Left ventricle myocardium inferior (tissue), 1 donor: ENCODE data around the gene LRRC61. TPM values are rescaled to one million over a fixed set of nuclear protein-coding genes. Genes with fewer than 3 reads are reported as not detected.

Experiments
- DNase-seq: peaks from one replicate; pipeline ENCODE4 v3.0.0-alpha.2; 2020
- H3K27ac ChIP-seq: fragments of 200-600 bp; replicated peaks from 2 replicates; pipeline ENCODE4 v1.8.0; 2021
- H3K27me3 ChIP-seq: fragments of 200-600 bp; 2 replicates; pipeline ENCODE4 v1.8.0; 2021; ENCODE audit warnings: low read depth
- H3K36me3 ChIP-seq: fragments of 200-600 bp; 2 replicates; pipeline ENCODE4 v1.8.0; 2021
- H3K4me1 ChIP-seq: fragments of 200-600 bp; 2 replicates; pipeline ENCODE4 v1.8.0; 2021
- H3K4me3 ChIP-seq: fragments of 200-600 bp; 2 replicates; pipeline ENCODE4 v1.8.0; 2021; ENCODE audit warnings: mild to moderate bottlenecking, moderate library complexity
- H3K9me3 ChIP-seq: fragments of 200-600 bp; replicated peaks from 2 replicates; pipeline ENCODE4 v1.8.0; 2021
- intact Hi-C: fragments of 100-400 bp; cut with micrococcal nuclease; formaldehyde crosslinking; loops from one replicate; pipeline ENCODE4 v1.11.0; 2022
- total RNA-seq: library from RNA; stranded (reverse); fragmentation: NEBNext Ultra II Directional; extraction: Animal tissue kit (Norgen Biotek cat#: 25700); gene quantifications from one replicate; pipeline ENCODE4 v1.2.1, GENCODE V29; 2021
- TF ChIP-seq, protein P1 (sequence below): fragments of 200-600 bp; IDR thresholded peaks from 2 replicates; pipeline ENCODE4 v1.8.0; 2021; ENCODE audit warnings: antibody characterized with exemption, mild to moderate bottlenecking, borderline replicate concordance
- donor health status: DM: no; HTN: yes; CAD: no; lungs with severe emphysema.

LRRC61 gene
- total RNA-seq, 1 donor from 2014 or later, result 4.3 TPM

DNA sequence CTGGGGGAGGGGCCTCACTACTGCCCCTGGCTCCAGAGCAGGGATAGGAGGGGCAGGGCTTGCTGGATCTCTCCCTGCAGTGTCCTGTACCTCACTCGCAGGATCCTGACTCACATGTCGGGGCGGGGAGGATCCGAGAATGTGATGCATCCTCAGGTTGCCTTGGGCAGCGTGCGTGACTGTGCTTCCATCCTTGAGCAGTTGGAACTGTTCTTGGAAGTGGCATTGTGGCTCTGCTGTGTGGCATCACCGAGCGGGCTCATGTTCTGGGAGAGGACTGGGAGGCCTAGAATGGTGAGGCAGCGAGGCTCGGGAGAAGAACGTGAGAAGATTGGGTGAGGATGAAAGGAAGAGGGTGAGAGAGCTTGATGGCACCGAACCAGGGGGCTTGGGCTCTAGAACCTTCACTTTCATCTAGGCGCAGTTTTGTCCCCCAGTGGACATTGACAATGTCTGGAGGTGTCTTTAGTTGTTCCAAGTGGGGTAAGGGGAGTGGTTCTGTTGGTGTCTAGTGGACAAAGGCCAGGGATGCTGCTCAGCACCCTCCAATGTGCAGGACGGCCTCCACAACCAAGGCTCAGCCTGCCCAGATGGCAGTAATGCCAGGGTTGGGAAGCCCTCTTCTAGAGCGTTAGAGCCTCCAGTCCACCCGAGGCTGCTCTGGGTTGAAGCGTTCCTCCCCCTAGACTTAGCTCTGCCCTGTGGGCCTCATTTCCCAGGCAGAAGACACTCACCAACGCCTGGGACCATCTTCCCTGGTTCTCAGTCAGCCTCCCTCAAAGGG is 9.9 kb downstream of the LRRC61 start:
- TF ChIP-seq, protein P1, sequence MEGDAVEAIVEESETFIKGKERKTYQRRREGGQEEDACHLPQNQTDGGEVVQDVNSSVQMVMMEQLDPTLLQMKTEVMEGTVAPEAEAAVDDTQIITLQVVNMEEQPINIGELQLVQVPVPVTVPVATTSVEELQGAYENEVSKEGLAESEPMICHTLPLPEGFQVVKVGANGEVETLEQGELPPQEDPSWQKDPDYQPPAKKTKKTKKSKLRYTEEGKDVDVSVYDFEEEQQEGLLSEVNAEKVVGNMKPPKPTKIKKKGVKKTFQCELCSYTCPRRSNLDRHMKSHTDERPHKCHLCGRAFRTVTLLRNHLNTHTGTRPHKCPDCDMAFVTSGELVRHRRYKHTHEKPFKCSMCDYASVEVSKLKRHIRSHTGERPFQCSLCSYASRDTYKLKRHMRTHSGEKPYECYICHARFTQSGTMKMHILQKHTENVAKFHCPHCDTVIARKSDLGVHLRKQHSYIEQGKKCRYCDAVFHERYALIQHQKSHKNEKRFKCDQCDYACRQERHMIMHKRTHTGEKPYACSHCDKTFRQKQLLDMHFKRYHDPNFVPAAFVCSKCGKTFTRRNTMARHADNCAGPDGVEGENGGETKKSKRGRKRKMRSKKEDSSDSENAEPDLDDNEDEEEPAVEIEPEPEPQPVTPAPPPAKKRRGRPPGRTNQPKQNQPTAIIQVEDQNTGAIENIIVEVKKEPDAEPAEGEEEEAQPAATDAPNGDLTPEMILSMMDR, result no peak
- Histone ChIP-seq H3K36me3 (peaks cover 5% of the 10 kb centered on the region), H3K27me3 (no peaks in the 10 kb centered on the region), H3K4me1 (peaks cover 5% of the 10 kb centered on the region), H3K9me3 (no peaks in the 10 kb centered on the region), H3K27ac (no peak overlapping the region), H3K4me3 (no peak overlapping the region)
- no peak for DNase-seq
- intact Hi-C loops, result no loop called here

DNA sequence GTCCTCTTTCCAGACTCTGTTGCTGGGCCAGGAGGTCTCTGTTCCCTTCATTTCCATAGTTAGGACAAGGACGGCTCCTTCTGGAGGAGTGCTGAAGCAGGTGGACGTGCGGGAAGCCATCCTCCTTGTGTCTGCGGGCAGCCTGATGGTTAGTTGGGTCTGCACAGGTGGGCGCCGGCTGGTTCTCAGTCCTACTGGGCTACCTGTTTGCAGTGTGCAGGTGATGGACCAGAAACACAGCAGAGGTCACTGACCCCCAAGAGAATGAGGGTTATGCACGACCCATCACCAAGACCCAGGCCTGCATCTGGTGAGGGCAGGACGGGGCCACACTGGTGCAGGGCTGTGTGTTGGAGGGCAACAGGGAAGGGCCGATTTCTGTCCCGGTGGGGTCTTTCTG is 10.5 kb downstream of the LRRC61 start:
- Histone ChIP-seq H3K4me3 (no peak overlapping the region), H3K4me1 (peaks cover 5% of the 10 kb centered on the region), H3K36me3 (no peaks in the 10 kb centered on the region), H3K27ac (no peak overlapping the region), H3K9me3 (no peaks in the 10 kb centered on the region), H3K27me3 (no peaks in the 10 kb centered on the region)
- no peak for DNase-seq
- intact Hi-C loops, result no loop called here
- TF ChIP-seq, protein P1, result no peak

DNA sequence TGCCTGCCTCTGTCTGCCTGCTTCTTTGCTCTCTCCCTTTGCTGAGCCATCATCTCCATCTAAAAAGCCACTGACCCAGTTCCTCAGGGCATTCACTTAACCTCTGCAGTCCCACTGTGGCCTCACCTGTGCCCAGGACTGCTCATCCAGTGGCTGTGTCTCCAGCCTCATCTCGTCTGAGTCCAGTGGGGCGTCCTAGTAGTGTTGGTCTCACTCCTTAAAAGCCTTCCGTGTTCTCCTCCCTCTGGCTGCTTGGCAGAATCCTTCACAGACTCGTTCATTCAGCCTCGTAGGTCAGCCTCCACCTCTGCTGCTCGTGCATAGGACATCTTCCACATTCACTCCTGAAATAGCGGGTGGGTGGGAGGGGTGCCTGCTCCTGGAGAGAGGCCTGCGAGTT is 11.0 kb downstream of the LRRC61 start:
- no peak for DNase-seq
- intact Hi-C loops, result no loop called here
- H3K4me3 ChIP-seq, result no peak overlapping the region
- no peaks in the 10 kb centered on the region for H3K27me3 ChIP-seq
- TF ChIP-seq, protein P1, result no peak
- H3K9me3 ChIP-seq, result no peaks in the 10 kb centered on the region
- H3K36me3 ChIP-seq, result no peaks in the 10 kb centered on the region
- H3K4me1 ChIP-seq, result peaks cover 5% of the 10 kb centered on the region
- H3K27ac ChIP-seq, result no peak overlapping the region

DNA sequence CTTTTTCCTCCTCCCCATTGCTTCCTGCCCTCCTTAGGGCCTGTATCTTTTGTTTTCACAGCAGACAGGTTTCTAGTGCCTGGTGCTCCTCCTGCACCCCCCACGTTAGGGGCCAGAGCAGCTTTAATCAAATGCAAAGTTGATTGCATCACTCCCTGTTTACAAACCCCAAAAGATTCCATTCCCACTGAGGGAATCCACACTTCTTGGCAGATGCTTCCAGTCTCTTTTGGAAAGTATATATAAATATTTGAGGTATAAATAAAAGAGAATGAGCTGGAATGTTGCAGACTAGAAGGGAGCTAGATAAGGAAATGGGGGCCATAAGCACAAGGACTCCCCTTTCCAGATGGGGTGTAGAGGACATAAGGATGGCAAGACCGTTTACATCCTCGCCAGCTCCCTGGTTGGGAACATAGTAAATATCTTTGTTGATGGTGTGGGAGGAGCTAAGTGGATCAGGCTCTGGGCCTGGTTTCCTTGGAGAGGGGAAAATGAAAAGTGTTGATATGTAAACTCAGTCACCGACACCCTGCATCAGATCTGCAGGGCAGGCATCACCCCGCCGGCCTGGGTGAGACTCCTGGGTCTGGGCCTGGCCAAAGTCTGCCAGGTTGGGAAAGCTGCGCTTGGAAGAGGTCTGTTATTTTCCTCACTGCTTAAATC is 12.1 kb downstream of the LRRC61 start:
- H3K27ac ChIP-seq, result no peak overlapping the region
- DNase-seq, result no peak
- H3K36me3 ChIP-seq, result no peaks in the 10 kb centered on the region
- no peak overlapping the region for H3K4me3 ChIP-seq
- TF ChIP-seq, protein P1, result no peak
- H3K27me3 ChIP-seq, result peaks cover 8% of the 10 kb centered on the region
- intact Hi-C loops, result no loop called here
- H3K9me3 ChIP-seq, result no peaks in the 10 kb centered on the region
- peaks cover 17% of the 10 kb centered on the region for H3K4me1 ChIP-seq

DNA sequence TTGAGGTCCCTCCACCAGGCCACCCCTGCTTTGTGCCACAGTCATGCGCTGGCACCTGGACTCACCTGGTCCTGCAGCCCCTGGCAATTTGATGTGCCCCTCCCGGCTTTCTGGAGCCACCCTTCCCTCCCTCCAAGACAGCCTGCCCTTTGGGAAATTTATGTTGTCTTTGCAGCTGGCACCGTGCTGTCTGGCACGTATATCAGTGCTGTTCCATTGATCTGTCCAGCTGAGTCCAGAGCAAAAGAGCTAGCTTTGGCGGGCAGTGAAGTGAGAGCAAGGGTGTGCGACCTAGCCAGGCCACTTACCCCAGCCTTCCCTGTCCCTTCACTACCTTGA is 12.6 kb downstream of the LRRC61 start:
- no peak for DNase-seq
- TF ChIP-seq, protein P1, result no peak
- intact Hi-C loops, result no loop called here
- H3K27ac ChIP-seq, result no peak overlapping the region
- no peaks in the 10 kb centered on the region for H3K9me3 ChIP-seq
- H3K27me3 ChIP-seq, result peaks cover 13% of the 10 kb centered on the region
- H3K4me3 ChIP-seq, result no peak overlapping the region
- H3K36me3 ChIP-seq, result no peaks in the 10 kb centered on the region
- H3K4me1 ChIP-seq, result peaks cover 22% of the 10 kb centered on the region
